B cell (primary cell): Measurements from ENCODE around the gene GON7.

Source experiments
- CTCF ChIP-seq: fragments of 200-600 bp; IDR thresholded peaks from one replicate; pipeline ENCODE4 v1.8.0; 2022; ENCODE audit warnings: antibody characterized with exemption, mild to moderate bottlenecking
- EZH2 ChIP-seq: IDR thresholded peaks from 2 replicates; pipeline ENCODE4 v1.6.1; 2012; ENCODE audit warnings: borderline replicate concordance, low read depth, mild to moderate bottlenecking, moderate library complexity, low read length; ENCODE audit not compliant: insufficient read depth, poor library complexity, severe bottlenecking

GRCh38 chr14:93186956-93187355 is 19.9 kb downstream of the GON7 start:
- TF ChIP-seq CTCF (no peak), EZH2 (no peak)
